Brain microvascular endothelial cell (primary cell): ENCODE measurements around the gene TMEM132D.
"Not testable (repeated sequence)": the region's sequence is repeated elsewhere in the genome, so short reads cannot be mapped to it uniquely, and the experiment has no call there.

Experiments used
- DNase-seq: peaks from one replicate; pipeline ENCODE4 v3.0.0-alpha.2; 2020
- H3K27ac ChIP-seq: fragments of 250-450 bp; sonication (Bioruptor Pico); 2 replicates; pipeline ENCODE4 v1.5.1; 2020; ENCODE audit warnings: mild to moderate bottlenecking, moderate library complexity
- H3K27me3 ChIP-seq: fragments of 250-450 bp; sonication (Bioruptor Pico); replicated peaks from 2 replicates; pipeline ENCODE4 v1.5.1; 2020; ENCODE audit warnings: mild to moderate bottlenecking
- H3K36me3 ChIP-seq: fragments of 250-450 bp; sonication (Bioruptor Pico); replicated peaks from 2 replicates; pipeline ENCODE4 v1.5.1; 2020; ENCODE audit warnings: mild to moderate bottlenecking
- H3K4me3 ChIP-seq: 2 replicates; pipeline ENCODE4 v1.5.1; 2011; ENCODE audit warnings: low read depth, mild to moderate bottlenecking, control low read depth, low read length, moderate library complexity
- CTCF ChIP-seq: IDR thresholded peaks from 2 replicates; pipeline ENCODE4 v1.5.1; 2011; ENCODE audit warnings: low read depth, mild to moderate bottlenecking, moderate library complexity, low read length, control low read depth, inconsistent platforms; ENCODE audit errors: missing control alignments
- in situ Hi-C: cut with HindIII; loops from 2 replicates; pipeline ENCODE4 v1.10.0; 2017; ENCODE audit warnings: low sequenced_read_pairs, low pct_ligation_motif_present

Gene TMEM132D

GRCh38 chr12:129552996-129553750 is 350.7 kb downstream of the TMEM132D start:
- DNase-seq: peak; percentile 88

GRCh38 chr12:129551441-129551840 is 352.4 kb downstream of the TMEM132D start:
- Histone ChIP-seq H3K36me3 (no peaks in the 10 kb centered on the region), H3K4me3 (no peak overlapping the region), H3K27ac (no peak overlapping the region), H3K27me3 (no peaks in the 10 kb centered on the region)
- TF ChIP-seq CTCF: no peak
- in situ Hi-C loops: no loop called here
- no peak for DNase-seq

More at GRCh38 chr12:129552996-129553750, 350.7 kb downstream of the TMEM132D start:
- in situ Hi-C loops: no loop called here
- Histone ChIP-seq H3K36me3 (no peaks in the 10 kb centered on the region), H3K27me3 (no peaks in the 10 kb centered on the region), H3K4me3 (no peak overlapping the region), H3K27ac (no peak overlapping the region)
- TF ChIP-seq CTCF: peak; percentile 48

- no peak for DNase-seq
- in situ Hi-C loops: no loop called here
- H3K4me3 ChIP-seq: no peak overlapping the region
- no peak overlapping the region for H3K27ac ChIP-seq
- H3K36me3 ChIP-seq: no peaks in the 10 kb centered on the region
- H3K27me3 ChIP-seq: no peaks in the 10 kb centered on the region
- no peak for TF ChIP-seq CTCF
Measured at GRCh38 chr12:129550353-129550752, 353.5 kb downstream of the TMEM132D start.

GRCh38 chr12:129549656-129550055 is 354.2 kb downstream of the TMEM132D start:
- no peak for DNase-seq
- in situ Hi-C loops: no loop called here

GRCh38 chr12:129549020-129549419 is 354.8 kb downstream of the TMEM132D start:
- H3K27me3 ChIP-seq, in situ Hi-C loops, H3K4me3 ChIP-seq, H3K36me3 ChIP-seq, H3K27ac ChIP-seq: not testable (repeated sequence)
- peak; percentile 50 for DNase-seq

More at GRCh38 chr12:129549656-129550055, 354.2 kb downstream of the TMEM132D start:
- Histone ChIP-seq H3K27ac (no peak overlapping the region), H3K4me3 (no peak overlapping the region), H3K27me3 (no peaks in the 10 kb centered on the region), H3K36me3 (no peaks in the 10 kb centered on the region)
- TF ChIP-seq CTCF: no peak

GRCh38 chr12:129544716-129545115 is 359.1 kb downstream of the TMEM132D start:
- in situ Hi-C loops: no loop called here
- H3K36me3 ChIP-seq: no peaks in the 10 kb centered on the region
- no peak for TF ChIP-seq CTCF
- H3K4me3 ChIP-seq: no peak overlapping the region
- no peak overlapping the region for H3K27ac ChIP-seq
- peak; percentile 66 for DNase-seq
- no peaks in the 10 kb centered on the region for H3K27me3 ChIP-seq
